OCI-LY3 (cell line): ENCODE measurements around the gene ATOSB.

ENCODE experiments used
- EZH2phosphoT487 ChIP-seq: fragments of 200-600 bp; shearing (Covaris generic); IDR thresholded peaks from 2 replicates; pipeline ENCODE4 v1.6.1; 2018; ENCODE audit warnings: antibody characterized with exemption, mixed run types, low read depth
- TF ChIP-seq, protein P1 (sequence below): fragments of 200-600, 300-600 bp; sonication (generic); IDR thresholded peaks from 2 replicates; pipeline ENCODE4 v1.5.1; 2014; ENCODE audit warnings: antibody characterized with exemption, low read length, low read depth

DNA sequence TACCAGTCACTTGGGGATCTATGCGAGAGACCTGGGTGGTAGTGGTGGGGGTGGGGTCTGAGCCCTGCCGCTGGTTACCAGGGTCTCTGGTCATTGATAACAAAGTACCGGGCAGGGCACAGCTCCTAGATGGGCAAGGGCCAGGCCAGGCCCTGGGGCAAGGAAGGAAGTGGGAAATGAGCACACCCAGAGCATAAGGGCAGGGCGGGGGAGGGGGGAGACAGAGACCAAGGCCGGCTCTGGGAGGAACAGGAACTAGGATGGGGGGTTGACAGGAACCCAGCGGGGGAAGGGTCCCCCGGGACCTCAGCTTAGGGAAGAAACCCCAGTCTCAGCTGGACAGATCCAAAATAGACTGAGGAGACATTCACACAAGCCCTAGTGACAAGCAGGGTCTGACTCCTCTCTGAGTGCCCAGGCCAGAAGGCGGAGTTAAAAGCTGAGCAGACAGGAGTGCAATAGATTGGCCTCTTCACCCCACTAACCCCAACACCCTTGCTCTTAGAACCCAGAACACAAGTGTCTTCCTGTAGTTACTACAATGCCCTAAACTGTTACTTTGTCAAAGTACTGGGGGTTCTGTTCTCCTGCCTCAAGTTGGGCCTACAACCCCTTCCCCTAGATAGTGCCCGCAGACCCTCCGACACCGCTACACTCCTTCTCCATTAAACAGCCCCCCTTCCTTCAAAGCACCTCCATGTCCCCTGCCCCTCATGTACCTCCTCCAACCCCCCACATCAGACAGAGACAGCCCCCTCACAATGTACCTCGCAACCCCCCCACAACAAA lies 628 bp downstream of the ATOSB start:
- TF ChIP-seq EZH2phosphoT487: no peak
- TF ChIP-seq, protein P1, sequence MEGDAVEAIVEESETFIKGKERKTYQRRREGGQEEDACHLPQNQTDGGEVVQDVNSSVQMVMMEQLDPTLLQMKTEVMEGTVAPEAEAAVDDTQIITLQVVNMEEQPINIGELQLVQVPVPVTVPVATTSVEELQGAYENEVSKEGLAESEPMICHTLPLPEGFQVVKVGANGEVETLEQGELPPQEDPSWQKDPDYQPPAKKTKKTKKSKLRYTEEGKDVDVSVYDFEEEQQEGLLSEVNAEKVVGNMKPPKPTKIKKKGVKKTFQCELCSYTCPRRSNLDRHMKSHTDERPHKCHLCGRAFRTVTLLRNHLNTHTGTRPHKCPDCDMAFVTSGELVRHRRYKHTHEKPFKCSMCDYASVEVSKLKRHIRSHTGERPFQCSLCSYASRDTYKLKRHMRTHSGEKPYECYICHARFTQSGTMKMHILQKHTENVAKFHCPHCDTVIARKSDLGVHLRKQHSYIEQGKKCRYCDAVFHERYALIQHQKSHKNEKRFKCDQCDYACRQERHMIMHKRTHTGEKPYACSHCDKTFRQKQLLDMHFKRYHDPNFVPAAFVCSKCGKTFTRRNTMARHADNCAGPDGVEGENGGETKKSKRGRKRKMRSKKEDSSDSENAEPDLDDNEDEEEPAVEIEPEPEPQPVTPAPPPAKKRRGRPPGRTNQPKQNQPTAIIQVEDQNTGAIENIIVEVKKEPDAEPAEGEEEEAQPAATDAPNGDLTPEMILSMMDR: no peak
